Stimulated activated effector memory CD8-positive, alpha-beta T cell treated with anti-CD3 and anti-CD28 coated beads, Interleukin-12 subunit alpha, Interleukin-12 subunit beta, amount 100 ng/mL, for 72 hours (primary cell): Measurements from ENCODE around the gene CFDP1.
"Not testable (repeated sequence)": the region's sequence is repeated elsewhere in the genome, so short reads cannot be mapped to it uniquely, and the experiment has no call there.

Experiments used
- ATAC-seq: fragments of 150-1000 bp; cut with Tn5 transposase; 2 replicates; pipeline ENCODE4 v1.10.0; 2021
- DNase-seq, 2 donors: peaks; one replicate each; pipeline ENCODE4 v3.0.0; 2021 to 2022; ENCODE audit warnings: low spot score in 2 of 2
- H3K27ac Mint-ChIP-seq: one replicate; pipeline ENCODE4 v1.8.0; 2022; ENCODE audit warnings: mild to moderate bottlenecking, mixed read lengths
- H3K36me3 Mint-ChIP-seq: one replicate; pipeline ENCODE4 v1.8.0; 2022; ENCODE audit warnings: mild to moderate bottlenecking, mixed read lengths
- H3K4me1 Mint-ChIP-seq: one replicate; pipeline ENCODE4 v1.8.0; 2022; ENCODE audit warnings: mixed read lengths
- H3K4me3 Mint-ChIP-seq: one replicate; pipeline ENCODE4 v1.8.0; 2022; ENCODE audit warnings: mild to moderate bottlenecking, mixed read lengths
- H3K9me3 Mint-ChIP-seq: one replicate; pipeline ENCODE4 v1.8.0; 2022; ENCODE audit warnings: mixed read lengths

CFDP1 gene

GRCh38 chr16:75463389-75464121 is 30.3 kb upstream of the CFDP1 start:
- Mint-ChIP-seq H3K4me1 (peaks cover 53% of the 10 kb centered on the region), H3K27ac (peak overlapping the region; percentile 93), H3K36me3 (peaks cover 16% of the 10 kb centered on the region), H3K4me3 (peak overlapping the region; percentile 92)
- peak in 1 of 2 donors; percentile 56 for DNase-seq
- ATAC-seq = peak; percentile 9
- H3K9me3 Mint-ChIP-seq = not testable (repeated sequence)

- no peak for DNase-seq
These were observed 29.5 kb upstream of the CFDP1 start for GRCh38 chr16:75462806-75463205.

GRCh38 chr16:75461575-75461974 is 28.3 kb upstream of the CFDP1 start:
- H3K4me3 Mint-ChIP-seq = no peak overlapping the region
- H3K36me3 Mint-ChIP-seq = peaks cover 16% of the 10 kb centered on the region
- DNase-seq (no peak), ATAC-seq (no peak)
- peaks cover 69% of the 10 kb centered on the region for H3K4me1 Mint-ChIP-seq
- H3K9me3 Mint-ChIP-seq = no peaks in the 10 kb centered on the region
- H3K27ac Mint-ChIP-seq = no peak overlapping the region

More at GRCh38 chr16:75462806-75463205, 29.5 kb upstream of the CFDP1 start:
- H3K4me1 Mint-ChIP-seq = peaks cover 58% of the 10 kb centered on the region
- H3K4me3 Mint-ChIP-seq = peak overlapping the region; percentile 92
- peak; percentile 52 for ATAC-seq
- no peaks in the 10 kb centered on the region for H3K9me3 Mint-ChIP-seq
- H3K27ac Mint-ChIP-seq = peak overlapping the region; percentile 93
- H3K36me3 Mint-ChIP-seq = peaks cover 16% of the 10 kb centered on the region

DNA sequence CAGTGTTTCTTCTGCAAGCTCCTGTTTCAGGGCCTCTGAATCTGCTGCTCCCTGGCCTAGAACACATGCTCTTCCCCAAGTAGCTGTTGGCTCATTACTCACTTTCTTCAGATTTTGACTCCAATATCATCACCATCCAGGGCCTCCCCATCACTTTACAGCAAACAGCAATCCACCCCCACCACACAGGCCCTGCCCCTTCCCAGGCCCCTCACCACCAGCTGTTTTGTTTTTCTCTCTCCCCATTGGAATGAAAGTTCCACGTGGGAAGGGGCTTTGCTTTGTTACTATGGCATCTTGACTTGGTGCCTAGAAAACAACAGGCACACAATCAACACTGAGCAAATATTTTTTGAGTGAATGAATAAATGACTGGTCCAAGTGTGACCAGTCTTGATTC is 27.1 kb upstream of the CFDP1 start:
- Mint-ChIP-seq H3K4me3 (no peak overlapping the region), H3K27ac (peak overlapping the region; percentile 60), H3K9me3 (no peaks in the 10 kb centered on the region), H3K4me1 (peaks cover 71% of the 10 kb centered on the region), H3K36me3 (peaks cover 16% of the 10 kb centered on the region)
- DNase-seq (no peak), ATAC-seq (no peak)

GRCh38 chr16:75459691-75460090 is 26.4 kb upstream of the CFDP1 start:
- ATAC-seq = no peak
- no peaks in the 10 kb centered on the region for H3K9me3 Mint-ChIP-seq
- peaks cover 70% of the 10 kb centered on the region for H3K4me1 Mint-ChIP-seq
- H3K36me3 Mint-ChIP-seq = peaks cover 14% of the 10 kb centered on the region
- no peak for DNase-seq
- peak overlapping the region; percentile 60 for H3K27ac Mint-ChIP-seq
- H3K4me3 Mint-ChIP-seq = no peak overlapping the region

- no peaks in the 10 kb centered on the region for H3K9me3 Mint-ChIP-seq
- H3K4me1 Mint-ChIP-seq = peaks cover 74% of the 10 kb centered on the region
- H3K27ac Mint-ChIP-seq = no peak overlapping the region
- ATAC-seq (no peak), DNase-seq (no peak)
- peaks cover 6% of the 10 kb centered on the region for H3K36me3 Mint-ChIP-seq
- H3K4me3 Mint-ChIP-seq = no peak overlapping the region
These were observed 25.1 kb upstream of the CFDP1 start for GRCh38 chr16:75458439-75458838.

GRCh38 chr16:75458029-75458428 is 24.7 kb upstream of the CFDP1 start:
- Mint-ChIP-seq H3K27ac (no peak overlapping the region), H3K36me3 (peaks cover 6% of the 10 kb centered on the region), H3K4me3 (no peak overlapping the region), H3K9me3 (no peaks in the 10 kb centered on the region), H3K4me1 (peaks cover 74% of the 10 kb centered on the region)
- ATAC-seq (no peak), DNase-seq (no peak)

GRCh38 chr16:75457485-75458021 is 24.2 kb upstream of the CFDP1 start:
- Mint-ChIP-seq H3K36me3 (peaks cover 6% of the 10 kb centered on the region), H3K9me3 (no peaks in the 10 kb centered on the region), H3K27ac (peak overlapping the region; percentile 77), H3K4me3 (no peak overlapping the region), H3K4me1 (peaks cover 74% of the 10 kb centered on the region)
- DNase-seq (no peak), ATAC-seq (no peak)

- no peak for ATAC-seq
- Mint-ChIP-seq H3K9me3 (no peaks in the 10 kb centered on the region), H3K27ac (peak overlapping the region; percentile 77), H3K36me3 (peaks cover 11% of the 10 kb centered on the region), H3K4me1 (peaks cover 70% of the 10 kb centered on the region), H3K4me3 (no peak overlapping the region)
- DNase-seq = no peak
These were observed 23.7 kb upstream of the CFDP1 start for GRCh38 chr16:75456971-75457370.

GRCh38 chr16:75456486-75456885 is 23.2 kb upstream of the CFDP1 start:
- not testable (repeated sequence) for H3K9me3 Mint-ChIP-seq, DNase-seq, ATAC-seq, H3K4me3 Mint-ChIP-seq
- Mint-ChIP-seq H3K27ac (peak overlapping the region; percentile 77), H3K4me1 (peaks cover 65% of the 10 kb centered on the region), H3K36me3 (peaks cover 11% of the 10 kb centered on the region)

- peak overlapping the region; percentile 20 for H3K27ac Mint-ChIP-seq
- H3K4me3 Mint-ChIP-seq = no peak overlapping the region
- DNase-seq = no peak
- H3K36me3 Mint-ChIP-seq = peaks cover 19% of the 10 kb centered on the region
- H3K9me3 Mint-ChIP-seq = no peaks in the 10 kb centered on the region
- ATAC-seq = no peak
- H3K4me1 Mint-ChIP-seq = peaks cover 58% of the 10 kb centered on the region
These were observed 22.4 kb upstream of the CFDP1 start for GRCh38 chr16:75455677-75456076.

DNA sequence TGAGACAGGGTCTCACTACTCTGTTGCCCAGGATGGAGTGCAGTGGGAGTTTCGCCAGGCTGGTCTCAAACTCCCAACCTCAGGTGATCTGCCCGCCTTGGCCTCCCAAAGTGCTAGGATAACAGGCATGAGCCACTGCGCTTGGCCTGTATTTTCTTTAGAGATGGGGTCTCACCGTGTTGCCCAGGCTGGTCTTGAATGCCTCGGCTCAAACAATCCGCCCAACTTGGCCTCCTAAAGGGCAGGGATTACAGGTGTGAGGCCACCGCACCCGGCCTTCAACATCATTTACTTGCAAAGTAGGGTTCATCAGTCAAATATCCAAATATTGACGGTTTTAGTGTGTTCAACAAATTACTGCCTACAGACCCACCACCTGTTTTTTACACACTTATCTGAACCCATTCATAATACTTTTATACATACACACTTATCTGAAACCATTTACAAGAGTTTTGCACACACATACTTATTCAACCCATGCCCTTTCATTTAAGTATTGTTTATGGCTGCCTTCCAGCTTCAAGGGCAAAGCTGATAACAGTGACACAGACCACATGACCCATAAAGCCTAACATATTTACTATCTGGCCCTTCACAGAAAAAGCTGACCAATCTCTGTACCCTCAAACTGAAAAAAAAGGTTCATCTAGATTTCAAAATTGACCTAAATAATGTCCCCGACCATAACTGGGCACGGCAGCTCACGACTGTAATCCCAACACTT is 19.3 kb upstream of the CFDP1 start:
- Mint-ChIP-seq H3K4me3 (no peak overlapping the region), H3K4me1 (peaks cover 35% of the 10 kb centered on the region), H3K36me3 (peaks cover 44% of the 10 kb centered on the region), H3K9me3 (no peaks in the 10 kb centered on the region), H3K27ac (no peak overlapping the region)
- no peak for ATAC-seq
- DNase-seq = no peak

DNA sequence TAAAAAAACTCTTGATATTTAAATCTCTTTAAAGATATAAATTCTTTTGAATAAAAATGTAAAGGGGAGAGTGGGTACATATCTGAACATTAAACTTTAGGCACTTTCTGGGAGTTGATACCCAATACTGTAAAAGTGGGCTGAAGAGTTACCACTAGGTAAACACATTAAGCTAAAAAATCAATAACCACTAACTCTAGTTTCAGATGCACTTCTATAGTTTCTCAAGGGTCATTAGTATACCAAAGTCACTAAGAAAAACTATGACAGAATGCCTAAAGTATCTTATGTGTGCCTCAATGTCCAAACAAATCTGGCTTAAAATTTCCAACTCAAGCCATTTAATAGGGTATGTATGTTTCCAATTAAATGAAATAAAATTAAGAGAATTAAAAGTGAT is 13.1 kb upstream of the CFDP1 start:
- Mint-ChIP-seq H3K36me3 (peaks cover 68% of the 10 kb centered on the region), H3K4me3 (no peak overlapping the region), H3K9me3 (no peaks in the 10 kb centered on the region), H3K27ac (no peak overlapping the region), H3K4me1 (no peaks in the 10 kb centered on the region)
- DNase-seq (no peak), ATAC-seq (no peak)

GRCh38 chr16:75445298-75445697 is 12.0 kb upstream of the CFDP1 start:
- peaks cover 57% of the 10 kb centered on the region for H3K36me3 Mint-ChIP-seq
- H3K4me3 Mint-ChIP-seq = no peak overlapping the region

DNA sequence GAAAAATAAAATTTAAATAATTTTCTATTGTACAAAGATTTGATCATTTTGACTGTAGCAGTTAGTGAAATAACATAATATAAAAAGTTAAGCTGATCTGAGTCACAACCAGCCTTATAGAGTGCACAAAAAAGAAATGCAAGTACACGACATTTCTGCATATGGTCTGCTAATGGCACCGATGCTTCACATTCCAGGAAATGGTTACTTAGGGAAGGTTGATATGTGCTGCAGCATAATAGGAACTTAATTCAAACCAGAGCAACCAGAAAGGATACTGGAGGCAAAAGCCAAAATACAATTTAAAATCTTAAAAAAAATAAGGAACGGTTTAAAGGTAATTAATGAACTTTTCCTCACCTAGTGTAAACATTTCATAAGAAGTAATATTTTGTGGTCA is 10.0 kb upstream of the CFDP1 start:
- no peaks in the 10 kb centered on the region for H3K9me3 Mint-ChIP-seq
- ATAC-seq = no peak
- no peak for DNase-seq
- no peaks in the 10 kb centered on the region for H3K4me1 Mint-ChIP-seq
- H3K27ac Mint-ChIP-seq = no peak overlapping the region
- peaks cover 37% of the 10 kb centered on the region for H3K36me3 Mint-ChIP-seq
- H3K4me3 Mint-ChIP-seq = no peak overlapping the region

More at GRCh38 chr16:75445298-75445697, 12.0 kb upstream of the CFDP1 start:
- H3K9me3 Mint-ChIP-seq = no peaks in the 10 kb centered on the region
- ATAC-seq (no peak), DNase-seq (no peak)
- H3K4me1 Mint-ChIP-seq = no peaks in the 10 kb centered on the region
- no peak overlapping the region for H3K27ac Mint-ChIP-seq
